ENCODE results near the gene CHDH. TPM values are rescaled to one million over a fixed set of nuclear protein-coding genes. Genes with fewer than 3 reads are reported as not detected.

CHDH gene
- total RNA-seq, 1 donor from 2014 or later = under 0.01 TPM

- Histone ChIP-seq H3K27me3 (ENCODE audit: control insufficient read depth, insufficient read depth, low read length) (no peaks in the 10 kb centered on the region), H3K36me3 (ENCODE audit: control insufficient read depth, insufficient read depth, low read length) (no peaks in the 10 kb centered on the region), H3K4me3 (ENCODE audit: low read depth, low read length) (no peak overlapping the region)
- TF ChIP-seq CTCF (IDR thresholded peaks at IDR 0.05; ENCODE audit: insufficient read depth, low read length, severe bottlenecking) = no peak
- FAIRE-seq (no peak), DNase-seq (ENCODE audit: low read depth) (no peak)
Observed at GRCh38 chr3:53775018-53775417, 71.2 kb downstream of the CHDH start.

DNA sequence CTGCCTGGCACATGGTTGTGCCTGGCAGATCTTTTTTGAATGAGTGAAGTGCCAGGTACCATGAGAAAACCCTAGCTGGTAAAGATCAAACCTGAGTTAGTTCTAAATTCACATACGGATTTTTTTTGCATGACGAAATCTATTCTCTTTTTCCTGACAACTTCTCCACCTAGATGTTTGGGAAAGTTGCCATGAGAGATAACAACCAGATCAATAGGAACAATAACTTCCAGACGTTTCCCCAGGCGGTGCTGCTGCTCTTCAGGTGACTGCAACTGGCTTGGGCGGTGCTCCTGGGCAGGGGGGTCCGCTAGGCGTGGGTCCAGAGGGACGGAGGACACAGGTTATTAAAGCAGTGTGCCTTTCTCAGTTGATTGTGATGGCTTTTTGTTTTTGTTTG is 71.8 kb downstream of the CHDH start:
- Histone ChIP-seq H3K36me3 (ENCODE audit: control insufficient read depth, insufficient read depth, low read length) (no peaks in the 10 kb centered on the region), H3K4me3 (ENCODE audit: low read depth, low read length) (no peak overlapping the region), H3K27me3 (ENCODE audit: control insufficient read depth, insufficient read depth, low read length) (no peaks in the 10 kb centered on the region)
- FAIRE-seq (peak; percentile 7), DNase-seq (ENCODE audit: low read depth) (no peak)
- TF ChIP-seq CTCF (IDR thresholded peaks at IDR 0.05; ENCODE audit: insufficient read depth, low read length, severe bottlenecking) = no peak

DNA sequence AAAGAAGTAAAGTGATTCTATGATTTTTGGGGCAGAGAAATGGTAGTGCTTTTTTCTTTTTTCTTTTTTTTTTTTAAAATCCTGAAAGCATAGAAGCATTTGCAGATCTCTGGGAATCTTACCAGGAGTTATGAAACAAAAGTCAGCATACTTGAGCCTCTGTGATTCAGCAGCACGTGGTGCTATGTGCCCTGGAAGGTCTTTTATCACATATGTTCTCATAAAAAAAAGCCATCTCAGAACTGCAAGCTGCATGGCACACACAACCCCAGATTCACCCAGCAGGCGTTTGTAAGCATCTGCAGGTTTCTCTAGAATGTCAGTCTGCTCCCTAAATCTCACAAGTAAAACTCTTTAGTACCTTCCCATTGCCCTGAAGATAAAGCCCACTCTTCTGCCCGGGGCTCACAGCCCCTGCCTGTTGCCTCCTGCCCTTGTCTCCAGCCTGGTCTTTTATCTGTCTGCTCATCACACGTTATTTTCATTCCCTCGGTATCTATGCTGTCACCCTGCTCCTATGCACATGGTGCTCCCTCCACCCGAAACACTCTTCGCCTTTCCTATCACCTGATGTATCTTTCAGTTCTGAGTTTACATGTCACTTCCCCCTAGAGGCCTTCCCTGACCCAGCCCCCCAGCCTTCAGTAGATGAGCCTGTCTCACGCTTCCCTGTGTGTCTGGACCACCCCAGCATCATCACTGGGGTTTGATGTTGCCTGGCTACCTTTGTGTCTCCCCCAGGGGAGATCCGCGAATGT is 72.4 kb downstream of the CHDH start:
- H3K36me3 ChIP-seq (ENCODE audit: control insufficient read depth, insufficient read depth, low read length) = no peaks in the 10 kb centered on the region
- H3K27me3 ChIP-seq (ENCODE audit: control insufficient read depth, insufficient read depth, low read length) = no peaks in the 10 kb centered on the region
- DNase-seq (ENCODE audit: low read depth) (peak; percentile 65), FAIRE-seq (peak; percentile 95)
- TF ChIP-seq CTCF (IDR thresholded peaks at IDR 0.05; ENCODE audit: insufficient read depth, low read length, severe bottlenecking) = no peak
- H3K4me3 ChIP-seq (ENCODE audit: low read depth, low read length) = no peak overlapping the region

- DNase-seq (ENCODE audit: low read depth) = no peak
- no peak overlapping the region for H3K4me3 ChIP-seq (ENCODE audit: low read depth, low read length)
- H3K36me3 ChIP-seq (ENCODE audit: control insufficient read depth, insufficient read depth, low read length) = no peaks in the 10 kb centered on the region
- no peak for TF ChIP-seq CTCF (IDR thresholded peaks at IDR 0.05; ENCODE audit: insufficient read depth, low read length, severe bottlenecking)
- FAIRE-seq = no peak
- H3K27me3 ChIP-seq (ENCODE audit: control insufficient read depth, insufficient read depth, low read length) = no peaks in the 10 kb centered on the region
Observed at GRCh38 chr3:53773021-53773436, 73.2 kb downstream of the CHDH start.

DNA sequence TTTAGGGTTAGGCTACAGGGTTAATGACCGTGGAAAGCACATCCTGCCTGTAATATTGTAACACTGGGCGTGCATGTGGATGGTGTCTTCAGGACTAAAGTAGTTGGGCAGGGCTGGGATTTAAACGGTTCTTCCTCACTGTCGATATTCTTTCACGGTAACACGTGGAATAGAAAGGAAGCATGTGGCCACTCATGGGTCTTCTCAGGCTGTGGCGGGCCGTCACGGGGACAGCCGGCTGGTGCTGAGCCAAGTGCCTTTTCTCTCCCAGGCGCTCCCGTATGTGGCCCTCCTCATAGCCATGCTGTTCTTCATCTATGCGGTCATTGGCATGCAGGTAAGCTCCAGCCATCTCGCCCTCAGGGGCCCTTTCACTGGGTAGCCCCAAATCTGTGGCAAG is 73.7 kb downstream of the CHDH start:
- no peaks in the 10 kb centered on the region for H3K36me3 ChIP-seq (ENCODE audit: control insufficient read depth, insufficient read depth, low read length)
- H3K27me3 ChIP-seq (ENCODE audit: control insufficient read depth, insufficient read depth, low read length) = no peaks in the 10 kb centered on the region
- H3K4me3 ChIP-seq (ENCODE audit: low read depth, low read length) = no peak overlapping the region
- no peak for TF ChIP-seq CTCF (IDR thresholded peaks at IDR 0.05; ENCODE audit: insufficient read depth, low read length, severe bottlenecking)
- no peak for DNase-seq (ENCODE audit: low read depth)
- no peak for FAIRE-seq
